CD4-positive, alpha-beta T cell (primary cell): ENCODE results near the gene SEPHS1. TPM values are rescaled to one million over a fixed set of nuclear protein-coding genes. Genes with fewer than 3 reads are reported as not detected.

Experiments used
- ATAC-seq: fragments of 200-7000 bp; cut with Tn5 transposase; one replicate; pipeline ENCODE4 v1.10.0; 2022; ENCODE audit warnings: mild to moderate bottlenecking; ENCODE audit not compliant: poor library complexity
- CTCF ChIA-PET: fragments of 350-600 bp; sonication (Branson Sonifier 250); formaldehyde crosslinking; loops from one replicate; lab custom pipeline; 2021; ENCODE audit warnings: antibody characterized with exemption, inconsistent platforms; lab: Charles Lee
- POLR2A ChIA-PET: fragments of 350-600 bp; sonication (Branson Sonifier 250); formaldehyde crosslinking; loops from one replicate; lab custom pipeline; 2021; ENCODE audit warnings: antibody characterized with exemption, inconsistent platforms; lab: Charles Lee
- DNase-seq, 14 experiments: peaks; one replicate each; pipeline ENCODE4 v3.0.0-alpha.2; 2013 to 2020; ENCODE audit warnings: mixed read lengths in 2 of 14
- H3K27ac ChIP-seq, 2 donors: one replicate each; pipeline versions ENCODE4 v1.5.1 to v1.7.0; 2013; ENCODE audit warnings: low read length in 2 of 2, low read depth in 1 of 2, mild to moderate bottlenecking in 1 of 2
- H3K27me3 ChIP-seq, 2 experiments: 1 replicate in 1 of 2; 2 replicates in 1 of 2; pipeline versions ENCODE4 v1.6.1 to v1.7.0; 2013; ENCODE audit warnings: low read length in 2 of 2, control low read depth in 1 of 2, mild to moderate bottlenecking in 1 of 2, moderate library complexity in 1 of 2; ENCODE audit not compliant: insufficient read depth in 2 of 2, control insufficient read depth in 1 of 2
- H3K36me3 ChIP-seq: one replicate; pipeline ENCODE4 v1.6.1; 2013; ENCODE audit warnings: low read length, control low read depth; ENCODE audit not compliant: insufficient read depth
- H3K4me1 ChIP-seq: one replicate; pipeline ENCODE4 v1.6.1; 2013; ENCODE audit warnings: low read length, control low read depth; ENCODE audit not compliant: insufficient read depth
- H3K4me3 ChIP-seq: one replicate; pipeline ENCODE4 v1.5.1; 2013; ENCODE audit warnings: mild to moderate bottlenecking, low read length, moderate library complexity
- H3K9me3 ChIP-seq, 2 experiments: 1 replicate in 1 of 2; 2 replicates in 1 of 2; pipeline versions ENCODE4 v1.6.1 to v1.7.0; 2013; ENCODE audit warnings: low read length in 2 of 2, mild to moderate bottlenecking in 2 of 2, control low read depth in 1 of 2, moderate library complexity in 1 of 2; ENCODE audit not compliant: control insufficient read depth in 1 of 2, insufficient read depth in 1 of 2
- H3K27ac Mint-ChIP-seq: one replicate; pipeline ENCODE4 v1.8.0; 2020; ENCODE audit warnings: mixed read lengths
- H3K27me3 Mint-ChIP-seq: one replicate; pipeline ENCODE4 v1.8.0; 2021; ENCODE audit warnings: mixed read lengths
- H3K36me3 Mint-ChIP-seq: one replicate; pipeline ENCODE4 v1.8.0; 2021; ENCODE audit warnings: low read depth, mixed read lengths
- H3K4me1 Mint-ChIP-seq: one replicate; pipeline ENCODE4 v1.8.0; 2021; ENCODE audit warnings: low read depth, mixed read lengths
- H3K4me3 Mint-ChIP-seq: one replicate; pipeline ENCODE4 v1.8.0; 2020; ENCODE audit warnings: mild to moderate bottlenecking, mixed read lengths
- H3K9me3 Mint-ChIP-seq: one replicate; pipeline ENCODE4 v1.8.0; 2020; ENCODE audit warnings: mixed read lengths
- CTCF ChIP-seq: fragments of 200-600 bp; IDR thresholded peaks from one replicate; pipeline ENCODE4 v1.8.0; 2022; ENCODE audit warnings: antibody characterized with exemption, mild to moderate bottlenecking
- intact Hi-C, 2 experiments: fragments of 100-400 bp; cut with DNase I in 1 of 2; cut with micrococcal nuclease in 1 of 2; formaldehyde crosslinking; loops; one replicate each; pipeline versions ENCODE4 v1.15.1 to v1.9.0; 2023 to 2025; cut with DNase I, micrococcal nuclease
- total RNA-seq, 174 experiments: library from RNA in 2 of 174; stranded (reverse) in 2 of 174; gene quantifications; one replicate each; pipeline ENCODE4 v1.2.3 and lab custom pipeline; 2021 to 2026

The SEPHS1 gene
- total RNA-seq, 2 experiments from 2014 or later, result 13.1 to 17.9 TPM

- Histone ChIP-seq H3K4me3 (no peak overlapping the region), H3K27me3 (peaks cover 0 to 5% of the 10 kb centered on the region in 2 experiments), H3K4me1 (no peaks in the 10 kb centered on the region), H3K36me3 (no peaks in the 10 kb centered on the region), H3K27ac (no peak overlapping the region), H3K9me3 (no peaks in the 10 kb centered on the region)
- H3K4me1 Mint-ChIP-seq, result no peaks in the 10 kb centered on the region
- intact Hi-C loops, result no loop called here
- H3K9me3 Mint-ChIP-seq, result peaks cover 2% of the 10 kb centered on the region
- H3K36me3 Mint-ChIP-seq, result no peaks in the 10 kb centered on the region
- DNase-seq (no peak), ATAC-seq (no peak)
- no peak overlapping the region for H3K4me3 Mint-ChIP-seq
- H3K27ac Mint-ChIP-seq, result no peak overlapping the region
- no peak for TF ChIP-seq CTCF
- CTCF ChIA-PET, result no interaction called here
- peaks cover 36% of the 10 kb centered on the region for H3K27me3 Mint-ChIP-seq
- POLR2A ChIA-PET, result no interaction called here
Measured at GRCh38 chr10:13395540-13395939, 47.4 kb upstream of the SEPHS1 start.

GRCh38 chr10:13393640-13394039, 45.5 kb upstream of the SEPHS1 start:
- H3K36me3 ChIP-seq, result no peaks in the 10 kb centered on the region

GRCh38 chr10:13392701-13393100, 44.6 kb upstream of the SEPHS1 start:
- H3K4me3 ChIP-seq, result no peak overlapping the region
- no peak for ATAC-seq
- Mint-ChIP-seq H3K36me3 (no peaks in the 10 kb centered on the region), H3K9me3 (no peaks in the 10 kb centered on the region), H3K4me1 (no peaks in the 10 kb centered on the region), H3K27ac (no peak overlapping the region), H3K4me3 (no peak overlapping the region), H3K27me3 (peaks cover 40% of the 10 kb centered on the region)
- no peak overlapping the region for H3K27ac ChIP-seq
- no peak for TF ChIP-seq CTCF
- intact Hi-C loops, result no loop called here
- POLR2A ChIA-PET, result no interaction called here
- DNase-seq, result no peak
- H3K9me3 ChIP-seq, result no peaks in the 10 kb centered on the region
- H3K27me3 ChIP-seq, result peaks cover 0 to 5% of the 10 kb centered on the region in 2 experiments
- H3K36me3 ChIP-seq, result no peaks in the 10 kb centered on the region
- no peaks in the 10 kb centered on the region for H3K4me1 ChIP-seq
- CTCF ChIA-PET, result no interaction called here

More at GRCh38 chr10:13393640-13394039, 45.5 kb upstream of the SEPHS1 start:
- POLR2A ChIA-PET, result no interaction called here
- Mint-ChIP-seq H3K27me3 (peaks cover 36% of the 10 kb centered on the region), H3K36me3 (no peaks in the 10 kb centered on the region), H3K4me1 (no peaks in the 10 kb centered on the region), H3K27ac (no peak overlapping the region), H3K4me3 (no peak overlapping the region), H3K9me3 (no peaks in the 10 kb centered on the region)
- Histone ChIP-seq H3K4me1 (no peaks in the 10 kb centered on the region), H3K27ac (no peak overlapping the region), H3K4me3 (no peak overlapping the region), H3K9me3 (no peaks in the 10 kb centered on the region), H3K27me3 (peaks cover 0 to 5% of the 10 kb centered on the region in 2 experiments)
- intact Hi-C loops, result no loop called here
- TF ChIP-seq CTCF, result no peak
- ATAC-seq, result no peak
- DNase-seq, result no peak
- CTCF ChIA-PET, result no interaction called here
